NCI-H226 (cell line): Measurements from ENCODE around the gene USH2A.

ENCODE experiments used
- DNase-seq: peaks from one replicate; pipeline ENCODE4 v3.0.0-alpha.2; 2015

USH2A gene

DNA sequence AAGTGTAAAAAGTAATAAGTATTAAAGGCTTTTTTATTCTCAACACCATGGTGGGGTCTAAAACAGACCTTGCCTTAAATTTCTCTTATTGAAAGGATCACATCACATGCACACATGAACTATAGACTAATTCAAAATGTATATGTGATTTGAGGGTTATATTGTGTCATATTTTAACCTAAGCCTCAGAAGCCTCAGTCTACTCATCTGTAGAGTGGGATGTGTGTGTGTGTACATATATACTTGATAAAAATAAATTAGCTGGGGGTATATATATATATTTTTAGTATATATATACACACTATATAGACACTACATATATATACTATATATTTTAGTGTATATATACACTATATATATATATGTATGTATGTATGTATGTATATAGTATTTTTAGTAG, 797.3 kb downstream of the USH2A start:
- no peak for DNase-seq

- no peak for DNase-seq
Measured at GRCh38 chr1:215623162-215623561, 800.1 kb downstream of the USH2A start.

DNA sequence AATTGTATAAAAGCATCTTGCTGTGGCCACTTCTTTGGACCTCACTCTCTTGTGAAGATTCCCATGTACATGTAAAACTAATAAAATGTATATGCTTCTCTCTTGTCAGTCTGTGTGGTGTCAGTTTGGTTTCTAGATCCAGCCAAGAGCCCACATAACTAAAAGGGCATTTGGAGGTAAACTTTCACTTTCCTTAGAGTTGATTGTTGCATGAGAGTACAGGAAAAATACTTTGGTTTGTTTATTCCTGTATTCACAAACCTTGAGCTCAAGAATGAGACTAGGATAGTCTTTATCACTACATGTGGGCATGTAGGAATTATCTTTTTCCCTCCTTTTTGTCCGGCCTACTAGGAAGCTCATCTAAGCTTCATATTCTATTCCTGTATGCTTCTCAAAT, 805.3 kb downstream of the USH2A start:
- DNase-seq = no peak

DNA sequence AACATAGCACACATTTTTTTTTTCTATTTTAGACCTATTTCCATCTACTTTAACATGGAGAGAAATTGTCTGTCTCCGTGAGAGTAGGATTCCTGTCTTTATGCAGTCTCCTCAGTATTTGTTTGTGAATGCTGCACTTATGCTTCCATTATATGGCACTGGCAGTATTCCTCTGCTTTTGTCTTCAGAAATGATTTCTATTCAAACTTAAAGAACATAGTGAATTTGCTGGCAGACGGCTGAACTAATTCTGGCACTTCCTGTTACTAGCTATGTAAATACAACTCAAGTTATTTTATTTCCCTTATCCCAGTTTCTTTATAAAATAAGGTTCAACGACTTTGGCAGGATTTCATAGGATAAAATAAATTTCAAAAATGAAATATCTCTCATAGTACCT, 810.9 kb downstream of the USH2A start:
- no peak for DNase-seq

DNA sequence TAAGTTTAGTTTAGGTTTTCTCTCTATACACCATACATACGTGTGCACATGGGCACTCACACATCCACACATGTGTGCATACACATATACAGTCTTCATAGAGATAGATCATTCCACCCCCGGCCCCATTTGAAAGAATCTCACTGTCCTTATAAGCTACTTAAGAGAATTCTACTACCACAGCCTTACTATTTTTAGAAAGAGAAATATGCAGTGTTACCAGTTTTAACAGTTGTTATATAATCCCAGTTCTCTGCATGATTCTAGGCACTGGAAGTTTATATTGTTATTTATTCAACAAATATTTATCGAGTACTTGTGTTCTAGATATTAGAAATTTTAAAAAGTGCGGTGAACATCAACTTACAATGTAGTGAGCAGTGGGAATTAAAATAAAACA, 814.6 kb downstream of the USH2A start:
- DNase-seq = no peak

- DNase-seq = no peak
Measured at GRCh38 chr1:215607412-215607811, 815.8 kb downstream of the USH2A start.

DNA sequence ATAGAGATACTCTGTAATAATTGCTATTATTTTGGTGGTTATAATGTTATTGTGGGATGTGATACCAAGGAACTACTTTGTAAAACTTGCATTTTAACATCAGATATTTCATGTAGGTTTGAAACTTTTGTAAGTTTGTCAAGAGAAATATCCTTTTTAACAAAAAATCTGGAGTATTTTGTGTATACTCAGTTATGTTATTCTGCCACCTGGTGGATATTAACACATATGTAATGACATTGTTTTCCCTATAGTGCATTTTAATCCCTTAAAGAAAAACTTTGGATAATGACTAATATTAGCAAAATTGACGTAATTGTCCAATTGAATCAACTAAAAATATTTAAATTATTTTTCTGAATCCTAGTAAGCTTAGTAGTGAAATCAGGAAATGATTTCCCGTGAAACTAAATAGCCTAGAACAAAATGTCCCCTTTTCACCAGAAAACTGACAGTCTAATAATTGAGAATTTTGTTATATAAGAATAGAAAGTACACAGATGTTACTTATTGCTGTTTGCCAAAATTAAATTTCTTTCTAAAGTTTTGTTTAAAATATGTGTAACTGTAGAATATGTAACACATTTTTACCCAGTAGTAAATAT, 816.6 kb downstream of the USH2A start:
- no peak for DNase-seq

GRCh38 chr1:215606036-215606435, 817.2 kb downstream of the USH2A start:
- no peak for DNase-seq

DNA sequence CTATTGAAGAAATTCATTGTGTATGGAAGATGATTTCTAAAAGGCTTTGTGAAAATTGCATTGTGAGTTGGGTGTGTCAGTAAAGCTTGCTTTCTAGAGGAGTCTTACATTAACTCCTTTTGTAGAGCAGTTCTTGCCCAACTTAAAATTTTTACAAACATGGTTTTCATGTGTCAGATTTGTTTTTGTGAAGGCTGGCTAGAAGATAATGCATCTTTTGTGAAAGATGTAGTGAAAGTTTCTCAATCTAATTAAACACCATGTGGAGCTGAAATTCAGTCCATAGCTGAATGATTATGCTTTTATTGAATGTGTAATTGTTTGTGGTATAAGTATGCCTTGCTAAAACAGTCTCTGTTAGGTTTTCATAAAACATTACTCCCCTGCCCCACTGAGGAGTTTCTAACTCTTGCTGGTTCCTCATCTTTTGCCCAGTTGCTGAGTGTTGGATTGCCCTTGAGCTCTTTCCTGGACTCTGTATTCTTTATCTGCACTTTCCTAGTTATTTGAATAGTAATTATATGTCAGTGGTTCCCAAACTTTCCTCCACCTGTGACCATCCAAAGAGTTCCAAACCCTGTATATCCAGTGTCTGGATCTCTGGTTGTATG, 818.1 kb downstream of the USH2A start:
- DNase-seq = no peak

- DNase-seq = no peak
Measured at GRCh38 chr1:215603319-215603718, 819.9 kb downstream of the USH2A start.

GRCh38 chr1:215601276-215601675, 822.0 kb downstream of the USH2A start:
- no peak for DNase-seq

DNA sequence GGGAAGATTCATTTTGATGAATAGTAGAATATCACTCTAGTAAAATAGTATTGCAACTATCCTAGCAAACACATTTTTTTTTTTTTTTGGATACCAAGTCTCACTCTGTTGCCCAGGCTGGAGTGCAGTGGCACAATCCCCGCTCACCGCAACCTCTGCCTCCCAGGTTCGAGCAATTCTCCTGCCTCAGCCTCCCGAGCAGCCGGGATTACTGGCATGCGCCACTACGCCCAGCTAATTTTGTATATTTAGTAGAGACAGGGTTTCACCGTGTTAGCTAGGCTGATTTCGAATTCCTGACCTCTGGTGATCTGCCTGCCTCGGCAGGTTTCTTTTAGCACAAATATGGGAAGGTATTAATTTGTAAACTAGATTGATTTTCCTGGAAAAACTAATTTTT, 822.4 kb downstream of the USH2A start:
- DNase-seq = no peak

DNA sequence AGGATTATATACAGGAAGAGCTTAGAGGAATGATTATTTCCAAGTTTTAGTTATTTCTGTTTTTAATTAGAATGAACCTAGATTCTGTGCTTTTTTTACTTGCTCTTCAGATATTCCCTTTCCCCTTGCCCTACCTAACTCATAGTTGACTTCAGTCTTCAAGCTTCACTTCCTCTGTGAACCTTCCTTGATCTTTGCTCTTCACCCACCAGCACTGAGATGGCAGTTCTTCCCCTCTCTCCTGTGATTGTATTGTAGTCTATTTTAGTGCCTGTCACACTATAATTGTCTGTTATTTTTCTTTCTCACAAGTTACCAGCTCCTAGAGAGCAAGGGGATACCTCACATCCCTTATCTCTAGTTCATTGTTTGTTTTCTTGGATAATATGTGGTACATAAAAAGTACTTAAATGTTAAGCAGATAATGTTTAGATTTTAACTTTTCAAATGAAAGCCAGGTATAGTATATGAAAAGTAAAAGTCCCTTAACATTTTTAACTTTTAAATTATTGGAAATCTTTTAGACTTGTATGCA, 822.9 kb downstream of the USH2A start:
- no peak for DNase-seq

DNA sequence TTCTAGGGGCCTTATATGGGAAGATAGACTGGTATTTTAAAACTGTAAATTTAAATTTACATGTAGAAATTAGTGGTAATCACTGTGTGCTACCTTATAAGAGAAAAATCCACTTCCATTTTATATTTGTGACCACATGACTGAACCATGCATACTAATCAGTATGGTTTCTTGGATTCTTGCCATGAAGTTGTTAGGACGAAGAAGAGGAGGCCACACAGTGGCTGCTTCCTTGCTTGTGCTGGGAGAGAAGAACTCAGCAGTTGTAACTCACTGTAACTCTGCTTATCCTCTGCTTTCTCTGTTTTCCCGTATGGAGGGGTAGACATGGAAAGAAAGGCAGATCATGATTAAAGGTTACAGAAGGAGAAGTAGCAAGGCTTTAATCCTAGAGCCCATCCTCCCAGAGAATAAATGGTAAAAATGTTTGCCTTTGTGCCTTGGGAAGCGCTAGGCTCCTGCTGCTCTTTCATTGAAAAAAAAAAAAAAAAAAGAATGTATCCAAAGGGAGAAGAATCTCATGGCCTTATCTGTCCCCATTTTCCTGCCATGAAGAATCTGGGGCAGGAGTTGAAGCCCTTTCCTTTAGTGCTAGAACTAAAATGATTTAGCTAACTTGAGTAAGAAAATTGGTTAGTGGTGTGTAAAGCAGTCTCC, 823.7 kb downstream of the USH2A start:
- DNase-seq = no peak

DNA sequence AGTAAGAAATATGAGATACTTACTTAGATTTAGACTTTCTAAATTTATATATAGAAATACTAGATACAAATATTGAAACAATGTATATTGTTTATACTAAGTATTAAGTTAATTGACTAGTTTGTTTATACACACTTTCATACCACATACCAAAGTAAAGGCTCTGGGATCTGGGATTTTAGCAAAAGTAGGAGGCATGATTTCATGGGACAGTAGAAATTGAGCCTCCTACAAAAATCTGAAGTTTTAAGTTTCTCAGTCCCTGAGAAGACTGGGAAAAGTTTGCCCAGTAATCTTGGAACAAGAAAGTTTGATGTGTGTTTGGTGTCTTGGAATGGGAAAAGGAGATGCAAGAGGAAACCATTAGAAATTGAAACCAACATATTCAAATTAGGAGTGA, 825.3 kb downstream of the USH2A start:
- no peak for DNase-seq

DNA sequence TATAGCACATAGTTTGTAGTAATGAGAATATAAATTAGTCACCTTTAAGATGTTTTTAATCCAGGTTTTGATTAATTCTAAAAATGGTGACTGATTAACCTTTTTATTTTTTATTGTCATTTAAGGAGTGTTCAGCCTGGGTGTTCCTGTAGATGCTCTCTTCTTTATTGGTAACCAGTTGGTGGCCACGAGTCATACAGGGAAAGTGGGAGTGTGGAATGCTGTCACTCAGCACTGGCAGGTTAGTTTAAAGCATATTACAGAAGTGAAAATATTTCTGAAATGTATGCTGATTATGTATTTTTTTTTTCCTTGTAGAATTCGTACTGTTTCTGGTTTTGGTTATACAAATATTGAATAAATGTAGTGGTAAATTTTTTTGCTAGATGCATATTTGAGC, 828.0 kb downstream of the USH2A start:
- DNase-seq = no peak

DNA sequence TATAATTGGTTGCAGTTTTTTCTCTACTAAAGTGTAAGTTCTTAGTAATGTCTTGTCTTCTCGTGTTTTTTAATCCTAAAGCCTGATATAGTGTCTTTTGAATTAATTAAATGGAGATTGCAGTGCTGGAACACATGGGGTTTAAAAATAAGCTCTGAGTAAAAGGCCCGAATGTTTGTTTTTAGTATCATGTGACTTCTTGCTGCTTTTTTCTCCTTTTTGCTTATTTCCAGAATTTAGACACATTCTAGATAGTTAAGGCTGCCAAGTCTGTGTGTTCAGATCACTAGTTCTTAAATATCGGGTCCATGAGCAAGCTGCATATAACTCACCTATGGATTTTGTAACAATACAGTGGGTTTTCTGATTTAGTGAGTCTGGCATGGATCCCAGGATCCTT, 828.6 kb downstream of the USH2A start:
- no peak for DNase-seq

DNA sequence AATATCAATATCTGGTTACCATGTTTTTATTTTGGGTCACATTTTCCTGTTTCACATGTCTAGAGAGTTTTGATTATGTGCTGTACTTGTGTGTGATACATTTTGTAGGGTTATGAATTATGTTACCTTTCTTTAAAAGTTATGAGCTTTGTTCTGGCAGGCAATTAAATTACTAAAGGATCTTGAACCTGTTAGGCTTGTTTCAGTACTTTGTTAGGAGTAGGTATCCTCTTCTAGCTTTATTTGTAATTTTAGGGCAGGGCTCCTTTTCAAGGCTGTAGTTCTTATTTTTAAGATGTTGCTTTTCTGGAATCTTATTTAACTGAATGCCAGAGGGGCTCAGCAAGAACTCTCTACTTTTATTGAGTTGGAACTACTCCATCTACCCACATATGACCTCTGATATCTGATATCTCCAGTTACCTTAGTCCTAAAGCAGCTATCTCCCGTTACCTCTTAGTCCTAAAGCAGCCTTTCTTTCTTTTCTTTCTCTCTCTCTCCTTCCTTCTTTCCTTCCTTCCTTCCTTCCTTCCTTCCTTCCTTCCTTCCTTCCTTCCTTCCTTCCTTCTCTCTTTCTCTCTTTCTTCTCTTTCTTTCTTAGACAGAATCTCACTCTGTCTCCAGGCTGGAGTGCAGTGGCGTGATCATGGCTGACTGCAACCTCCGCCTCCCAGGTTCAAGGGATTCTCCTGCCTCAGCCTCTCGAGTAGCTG, 832.3 kb downstream of the USH2A start:
- no peak for DNase-seq

DNA sequence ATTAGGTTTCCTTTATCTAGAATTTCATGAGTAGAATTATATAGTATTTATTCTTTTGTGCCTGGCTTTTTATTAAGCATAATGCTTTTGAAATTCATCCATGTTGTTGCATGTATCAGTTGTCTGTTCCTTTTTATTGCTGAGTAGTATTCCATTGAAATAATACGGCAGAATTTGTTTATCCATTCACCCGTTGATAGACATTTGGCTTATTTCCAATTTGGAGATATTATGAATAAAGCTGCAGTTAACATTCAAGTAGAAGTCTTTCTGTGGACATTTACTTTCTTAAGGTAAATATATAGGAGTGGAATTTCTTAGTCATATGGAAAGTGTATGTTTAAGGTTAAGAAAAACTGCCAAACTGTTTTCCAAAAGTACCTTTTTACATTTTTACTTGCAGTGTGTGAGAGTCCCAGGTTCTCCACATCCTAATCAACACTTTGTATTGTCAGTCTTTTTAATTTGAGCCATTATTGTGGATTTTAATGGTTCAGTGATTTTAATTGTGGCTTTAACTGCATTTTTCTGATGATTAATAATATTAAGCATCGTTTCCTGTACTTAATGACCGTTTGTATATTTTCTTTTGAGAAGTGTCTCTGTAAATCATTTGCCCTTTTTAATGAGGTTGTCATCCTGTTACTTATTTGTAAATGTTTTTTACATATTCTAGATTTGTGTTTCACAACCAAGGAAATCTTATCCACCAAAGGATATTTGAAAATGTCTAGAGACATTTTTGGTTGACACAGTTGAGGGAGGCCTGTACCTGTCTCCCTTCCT, 833.4 kb downstream of the USH2A start:
- DNase-seq = no peak

DNA sequence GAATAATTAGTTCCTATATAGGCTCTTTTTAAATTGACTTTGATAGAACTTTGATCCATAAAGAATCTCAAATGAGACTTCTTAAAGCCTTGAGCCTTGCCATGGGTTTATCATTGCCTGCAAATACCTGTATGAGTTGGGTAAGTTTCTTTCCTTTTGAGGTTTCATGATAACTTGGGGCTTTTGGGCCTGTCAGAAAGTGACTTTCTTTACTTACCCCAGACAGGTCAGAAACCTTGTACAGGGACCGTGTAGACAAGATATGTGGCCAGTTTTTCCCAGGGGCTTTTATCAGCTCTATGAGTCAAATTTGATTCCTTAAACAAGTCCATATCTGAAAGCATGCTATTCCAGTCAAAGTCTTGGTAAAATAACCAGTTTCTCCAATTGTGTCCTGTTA, 838.9 kb downstream of the USH2A start:
- DNase-seq = no peak

DNA sequence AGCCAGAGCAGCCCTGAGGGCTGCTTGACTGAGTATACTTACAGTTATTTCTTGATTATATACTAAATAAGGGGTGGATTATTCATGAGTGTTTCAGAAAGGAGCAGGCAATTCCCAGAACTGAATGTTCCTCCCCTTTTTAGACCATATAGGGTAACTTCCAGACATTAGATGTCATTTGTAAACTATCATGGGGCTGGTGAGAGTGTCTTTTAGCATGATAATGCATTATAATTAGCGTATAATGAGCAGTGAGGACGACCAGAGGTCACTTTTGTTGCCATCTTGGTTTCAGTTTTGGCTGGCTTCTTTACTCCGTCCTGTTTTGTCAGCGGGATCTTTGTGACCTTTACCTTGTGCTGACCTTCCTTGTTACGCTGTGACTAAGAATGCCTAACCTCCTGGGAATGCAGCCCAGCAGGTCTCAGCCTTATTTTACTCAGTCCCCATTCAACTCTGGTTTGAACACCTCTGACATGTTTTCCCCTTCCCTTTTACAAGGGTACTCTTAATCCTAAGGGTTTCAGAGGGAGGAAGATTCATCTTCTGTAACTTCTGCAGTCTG, 840.0 kb downstream of the USH2A start:
- no peak for DNase-seq

DNA sequence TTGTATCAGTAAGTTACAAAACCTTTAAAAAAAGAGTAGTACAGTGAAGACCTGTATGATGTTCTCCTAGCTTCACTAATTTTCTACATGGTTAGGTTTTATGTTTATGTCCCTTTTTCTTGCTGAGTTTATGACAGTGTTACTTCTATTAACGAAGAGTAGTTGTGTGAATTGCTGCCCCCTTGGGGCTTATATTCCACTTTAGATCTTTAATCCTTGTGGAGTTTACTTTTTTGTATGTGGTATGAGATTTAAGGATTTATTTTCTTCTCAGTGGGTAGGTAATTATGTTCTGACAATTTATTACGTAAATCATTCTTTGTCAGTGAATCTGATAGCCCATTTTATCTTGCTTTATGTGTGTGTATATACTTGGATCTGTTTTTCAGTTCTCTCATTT, 841.4 kb downstream of the USH2A start:
- DNase-seq = no peak
